Measurements from ENCODE around the gene KRT80.
A peak's percentile ranks its signal among the peaks of the same experiment; 100 is the strongest.

The KRT80 gene

GRCh38 chr12:52220477-52220876 is 28.7 kb upstream of the KRT80 start:
- peaks cover 27% of the 10 kb centered on the region for H3K27me3 Mint-ChIP-seq
- no peaks in the 10 kb centered on the region for H3K36me3 Mint-ChIP-seq
- no peaks in the 10 kb centered on the region for H3K9me3 Mint-ChIP-seq
- no peak overlapping the region for H3K27ac Mint-ChIP-seq
- peaks cover 5% of the 10 kb centered on the region for H3K4me1 Mint-ChIP-seq
- H3K4me3 Mint-ChIP-seq = no peak overlapping the region

- H3K36me3 Mint-ChIP-seq = no peaks in the 10 kb centered on the region
- H3K4me3 Mint-ChIP-seq = no peak overlapping the region
- no peaks in the 10 kb centered on the region for H3K9me3 Mint-ChIP-seq
- H3K27me3 Mint-ChIP-seq = peaks cover 17% of the 10 kb centered on the region
- H3K4me1 Mint-ChIP-seq = peaks cover 5% of the 10 kb centered on the region
- no peak overlapping the region for H3K27ac Mint-ChIP-seq
Measured at GRCh38 chr12:52218001-52218400, 26.2 kb upstream of the KRT80 start.

- Mint-ChIP-seq H3K4me3 (no peak overlapping the region), H3K36me3 (no peaks in the 10 kb centered on the region)
Measured at GRCh38 chr12:52217223-52217622, 25.4 kb upstream of the KRT80 start.

GRCh38 chr12:52216807-52217206 is 25.0 kb upstream of the KRT80 start:
- no peak overlapping the region for H3K4me3 Mint-ChIP-seq
- peaks cover 12% of the 10 kb centered on the region for H3K27me3 Mint-ChIP-seq
- no peaks in the 10 kb centered on the region for H3K36me3 Mint-ChIP-seq
- peaks cover 5% of the 10 kb centered on the region for H3K4me1 Mint-ChIP-seq
- no peak overlapping the region for H3K27ac Mint-ChIP-seq
- H3K9me3 Mint-ChIP-seq = no peaks in the 10 kb centered on the region

More at GRCh38 chr12:52217223-52217622, 25.4 kb upstream of the KRT80 start:
- peaks cover 5% of the 10 kb centered on the region for H3K4me1 Mint-ChIP-seq
- no peak overlapping the region for H3K27ac Mint-ChIP-seq
- peaks cover 16% of the 10 kb centered on the region for H3K27me3 Mint-ChIP-seq
- no peaks in the 10 kb centered on the region for H3K9me3 Mint-ChIP-seq

GRCh38 chr12:52216100-52216499 is 24.3 kb upstream of the KRT80 start:
- no peak overlapping the region for H3K27ac Mint-ChIP-seq
- no peak overlapping the region for H3K4me3 Mint-ChIP-seq
- H3K4me1 Mint-ChIP-seq = peaks cover under 1% of the 10 kb centered on the region
- no peaks in the 10 kb centered on the region for H3K36me3 Mint-ChIP-seq
- H3K9me3 Mint-ChIP-seq = no peaks in the 10 kb centered on the region
- H3K27me3 Mint-ChIP-seq = peaks cover 7% of the 10 kb centered on the region

- Mint-ChIP-seq H3K9me3 (no peaks in the 10 kb centered on the region), H3K4me3 (no peak overlapping the region), H3K4me1 (no peaks in the 10 kb centered on the region), H3K27me3 (peaks cover 4% of the 10 kb centered on the region), H3K36me3 (no peaks in the 10 kb centered on the region), H3K27ac (no peak overlapping the region)
Measured at GRCh38 chr12:52215587-52216031, 23.8 kb upstream of the KRT80 start.

- Mint-ChIP-seq H3K27me3 (no peaks in the 10 kb centered on the region), H3K4me1 (no peaks in the 10 kb centered on the region), H3K27ac (no peak overlapping the region), H3K36me3 (no peaks in the 10 kb centered on the region), H3K4me3 (no peak overlapping the region), H3K9me3 (no peaks in the 10 kb centered on the region)
Measured at GRCh38 chr12:52214421-52214802, 22.6 kb upstream of the KRT80 start.

- Mint-ChIP-seq H3K27me3 (no peaks in the 10 kb centered on the region), H3K4me3 (no peak overlapping the region), H3K36me3 (no peaks in the 10 kb centered on the region), H3K9me3 (no peaks in the 10 kb centered on the region), H3K4me1 (no peaks in the 10 kb centered on the region), H3K27ac (no peak overlapping the region)
Measured at GRCh38 chr12:52213564-52214420, 22.0 kb upstream of the KRT80 start.

GRCh38 chr12:52212701-52213563 is 21.1 kb upstream of the KRT80 start:
- Mint-ChIP-seq H3K36me3 (no peaks in the 10 kb centered on the region), H3K4me3 (no peak overlapping the region), H3K27ac (no peak overlapping the region), H3K27me3 (no peaks in the 10 kb centered on the region), H3K9me3 (no peaks in the 10 kb centered on the region), H3K4me1 (no peaks in the 10 kb centered on the region)

- no peaks in the 10 kb centered on the region for H3K36me3 Mint-ChIP-seq
- H3K9me3 Mint-ChIP-seq = no peaks in the 10 kb centered on the region
- H3K4me3 Mint-ChIP-seq = no peak overlapping the region
- no peaks in the 10 kb centered on the region for H3K4me1 Mint-ChIP-seq
- no peaks in the 10 kb centered on the region for H3K27me3 Mint-ChIP-seq
- no peak overlapping the region for H3K27ac Mint-ChIP-seq
Measured at GRCh38 chr12:52211716-52212585, 20.1 kb upstream of the KRT80 start.

GRCh38 chr12:52210925-52211650 is 19.3 kb upstream of the KRT80 start:
- H3K4me3 Mint-ChIP-seq = no peak overlapping the region
- H3K27me3 Mint-ChIP-seq = no peaks in the 10 kb centered on the region
- no peaks in the 10 kb centered on the region for H3K4me1 Mint-ChIP-seq
- no peaks in the 10 kb centered on the region for H3K36me3 Mint-ChIP-seq
- no peaks in the 10 kb centered on the region for H3K9me3 Mint-ChIP-seq
- H3K27ac Mint-ChIP-seq = peak overlapping the region; percentile 60

GRCh38 chr12:52210186-52210924 is 18.5 kb upstream of the KRT80 start:
- Mint-ChIP-seq H3K36me3 (no peaks in the 10 kb centered on the region), H3K4me3 (no peak overlapping the region), H3K9me3 (no peaks in the 10 kb centered on the region), H3K4me1 (no peaks in the 10 kb centered on the region), H3K27ac (no peak overlapping the region), H3K27me3 (no peaks in the 10 kb centered on the region)

- Mint-ChIP-seq H3K36me3 (no peaks in the 10 kb centered on the region), H3K27me3 (no peaks in the 10 kb centered on the region), H3K27ac (no peak overlapping the region), H3K4me3 (no peak overlapping the region), H3K9me3 (no peaks in the 10 kb centered on the region), H3K4me1 (no peaks in the 10 kb centered on the region)
Measured at GRCh38 chr12:52209321-52209720, 17.5 kb upstream of the KRT80 start.

GRCh38 chr12:52208424-52209165 is 16.8 kb upstream of the KRT80 start:
- Mint-ChIP-seq H3K4me3 (no peak overlapping the region), H3K27ac (no peak overlapping the region), H3K27me3 (no peaks in the 10 kb centered on the region)

More at GRCh38 chr12:52208424-52209165, 16.8 kb upstream of the KRT80 start:
- Mint-ChIP-seq H3K4me1 (no peaks in the 10 kb centered on the region), H3K9me3 (no peaks in the 10 kb centered on the region), H3K36me3 (no peaks in the 10 kb centered on the region)
